HPDE6-E6E7 (cell line): Measurements from ENCODE around the gene TLE4.

Source experiments
- DNase-seq: peaks from one replicate; pipeline ENCODE4 v3.0.0; 2011; ENCODE audit warnings: missing footprints; ENCODE audit errors: extremely low spot score

Gene TLE4

DNA sequence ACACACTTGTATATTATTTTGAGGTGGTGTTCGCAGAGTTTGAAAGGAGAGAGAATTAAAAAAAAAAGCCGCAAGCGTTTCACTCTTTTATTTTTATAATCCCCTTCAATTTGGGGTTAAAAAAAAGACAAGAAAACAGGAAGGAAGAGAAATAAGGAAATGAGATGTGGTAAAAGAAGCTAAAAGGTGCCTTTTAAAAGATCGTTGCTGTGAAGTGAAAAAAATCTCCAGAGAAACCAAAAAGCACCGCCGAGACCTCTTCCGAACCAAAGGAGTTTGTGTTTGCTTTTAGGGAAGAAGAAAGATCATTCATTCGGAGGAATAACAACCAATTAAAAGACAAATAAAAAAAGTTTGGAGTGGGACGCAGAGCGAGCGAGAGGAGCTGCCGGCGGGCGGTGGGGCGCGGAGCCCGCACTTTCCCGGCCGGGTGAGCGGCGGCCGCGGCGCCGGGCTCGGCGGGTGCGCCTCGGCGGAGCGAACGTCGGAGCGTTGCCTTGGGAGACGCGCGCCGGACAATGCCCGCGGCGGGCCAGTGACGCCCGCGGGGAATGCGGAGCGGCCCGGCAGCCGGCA lies 355 bp downstream of the TLE4 start:
- DNase-seq, result no peak

DNA sequence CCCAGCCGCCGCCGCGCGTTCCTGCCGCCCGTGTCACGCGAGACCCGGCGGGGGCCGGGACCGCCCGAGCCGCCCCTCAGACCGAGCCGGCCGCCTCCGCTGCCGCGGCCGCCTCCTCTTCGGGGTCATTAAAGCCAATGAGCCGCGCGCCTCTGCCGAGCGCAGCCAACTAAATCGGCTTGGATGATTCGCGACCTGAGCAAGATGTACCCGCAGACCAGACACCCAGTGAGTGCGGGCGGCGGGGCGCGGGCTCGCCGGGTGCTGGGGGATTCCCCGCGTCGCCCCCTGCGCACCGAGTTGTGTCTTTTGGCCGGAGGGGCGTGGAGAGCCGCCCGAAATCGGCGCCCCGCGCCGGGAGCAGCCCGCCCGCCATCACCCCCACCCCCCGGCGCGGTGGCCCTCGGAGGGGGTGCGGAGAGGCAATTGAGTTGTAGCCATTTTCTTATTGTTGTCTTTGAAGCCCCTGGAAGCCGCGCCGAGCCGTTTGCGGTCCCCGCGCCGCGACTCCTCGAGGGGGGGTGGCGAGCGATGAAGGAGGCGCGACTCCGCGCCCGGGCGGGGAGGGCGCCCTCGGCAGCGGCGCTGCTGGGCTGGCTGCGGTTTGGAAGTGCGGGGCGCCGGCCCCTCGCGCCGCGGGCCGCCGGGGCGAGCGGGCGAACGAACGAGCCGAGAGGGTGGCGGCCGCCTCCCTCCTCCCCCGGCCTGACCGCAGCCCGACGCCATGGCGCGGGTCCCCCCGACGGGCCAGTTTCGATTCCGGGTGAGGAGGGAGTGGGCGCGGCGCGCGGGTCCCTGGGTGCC lies 1.0 kb downstream of the TLE4 start:
- peak; percentile 12 for DNase-seq

DNA sequence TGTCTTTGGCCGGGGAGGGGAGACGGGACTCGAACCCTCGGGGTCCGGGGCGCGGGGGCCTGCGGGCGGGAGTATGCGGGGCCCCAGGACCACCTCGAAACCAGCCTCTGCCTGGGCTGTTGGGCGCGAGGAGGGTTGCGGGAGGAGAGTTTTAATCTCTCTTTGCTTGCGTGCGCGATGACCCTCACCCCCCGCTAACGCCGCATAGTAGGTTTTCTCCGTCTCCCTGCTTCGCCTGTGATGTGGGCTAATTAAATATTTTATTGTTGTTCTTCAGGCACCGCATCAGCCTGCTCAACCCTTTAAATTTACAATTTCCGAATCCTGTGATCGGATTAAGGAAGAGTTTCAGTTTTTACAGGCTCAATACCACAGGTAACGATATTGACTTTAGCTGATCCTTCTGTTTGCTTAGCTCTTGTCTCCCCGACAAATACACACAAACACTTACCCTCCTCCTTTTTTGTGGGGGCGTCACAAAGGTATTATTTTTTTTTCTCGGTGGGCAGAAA lies 1.7 kb downstream of the TLE4 start:
- no peak for DNase-seq

DNA sequence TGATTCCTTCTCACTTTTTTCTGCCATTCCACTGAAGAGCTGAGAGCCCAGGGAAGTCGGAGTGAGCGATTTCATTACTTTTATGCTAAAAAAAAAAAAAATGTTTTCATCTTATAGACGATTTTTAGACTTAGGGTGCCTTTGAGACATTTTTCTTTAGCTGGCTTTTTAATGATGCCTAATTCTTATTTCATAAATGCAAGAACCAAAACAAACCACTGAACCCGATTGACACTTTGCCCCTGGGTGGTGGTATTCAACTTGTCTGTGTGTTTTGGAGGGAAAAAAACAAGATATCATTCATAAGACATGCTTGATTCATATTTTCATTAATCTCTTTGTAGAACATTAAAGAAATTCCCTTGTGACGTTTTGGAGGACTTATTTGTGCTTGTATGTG lies 2.4 kb downstream of the TLE4 start:
- DNase-seq, result no peak

DNA sequence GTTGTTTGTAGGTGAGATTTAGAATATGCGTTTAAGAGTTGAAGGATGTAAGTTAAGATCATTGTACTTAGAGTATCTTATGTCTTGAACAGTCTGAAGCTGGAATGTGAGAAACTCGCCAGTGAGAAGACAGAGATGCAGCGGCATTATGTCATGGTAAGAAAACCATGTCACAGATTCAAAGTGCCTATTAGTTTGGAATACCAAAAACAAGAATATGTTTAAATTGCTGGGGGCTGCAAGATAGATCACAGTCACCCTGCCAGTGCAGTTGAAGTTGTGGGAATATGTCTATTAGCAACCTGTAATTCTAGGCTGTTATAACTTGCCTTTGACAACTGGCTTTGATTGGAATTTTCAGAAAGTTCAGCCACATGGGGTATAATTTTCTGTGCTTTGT lies 3.0 kb downstream of the TLE4 start:
- no peak for DNase-seq

DNA sequence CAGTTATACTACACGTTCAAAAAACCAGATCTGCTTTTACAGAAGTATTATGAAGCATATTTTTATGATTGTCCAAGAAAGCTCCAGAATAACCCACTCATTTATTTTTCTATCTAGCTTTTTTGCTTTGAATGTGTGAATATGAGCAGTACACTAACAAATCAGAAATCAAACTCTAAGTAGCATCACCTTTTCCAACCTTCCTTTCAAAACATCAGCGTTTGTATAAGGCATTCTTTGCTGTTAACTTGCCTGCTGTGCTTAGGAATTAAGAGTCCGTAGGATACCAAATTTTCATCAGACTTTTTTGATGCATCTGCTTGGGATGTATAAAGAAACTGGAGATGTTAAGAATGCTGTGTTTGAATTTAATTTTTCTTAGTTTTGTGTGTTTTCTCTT lies 3.8 kb downstream of the TLE4 start:
- DNase-seq, result no peak

DNA sequence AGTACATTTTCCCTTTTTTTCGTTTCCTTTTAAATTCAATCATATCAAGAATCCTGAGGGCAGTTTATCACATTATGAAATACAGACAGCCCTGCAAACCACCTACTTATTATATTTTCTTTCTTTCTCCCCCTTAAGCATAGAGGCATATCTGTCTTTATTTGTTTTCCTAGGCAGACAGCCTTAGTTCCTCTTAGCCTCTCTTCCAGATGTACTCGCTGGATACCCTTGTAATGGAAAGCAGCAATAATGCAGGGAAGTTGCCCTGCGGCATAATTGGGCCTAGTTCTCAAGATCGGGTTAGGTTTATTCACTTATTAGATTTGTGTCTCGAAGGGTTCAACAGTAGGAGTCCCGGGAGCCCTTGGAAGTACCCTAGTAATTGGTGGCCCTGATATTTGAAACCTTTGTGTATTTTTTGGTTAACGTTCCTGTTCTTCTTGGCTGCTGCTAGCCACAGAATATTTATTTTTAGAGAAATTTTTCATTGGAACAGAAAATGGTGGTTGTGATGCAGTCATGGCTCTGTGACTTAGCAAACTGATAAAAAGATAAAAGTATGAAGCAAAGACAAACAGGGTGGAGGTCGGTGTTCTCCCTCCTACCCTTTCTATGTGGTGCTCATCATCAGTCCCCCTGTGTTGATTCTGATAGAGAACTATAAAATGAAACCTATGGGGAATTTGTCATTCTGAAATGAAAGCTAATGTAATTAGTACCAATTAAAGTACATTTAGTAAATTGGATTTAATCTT lies 6.4 kb downstream of the TLE4 start:
- no peak for DNase-seq

DNA sequence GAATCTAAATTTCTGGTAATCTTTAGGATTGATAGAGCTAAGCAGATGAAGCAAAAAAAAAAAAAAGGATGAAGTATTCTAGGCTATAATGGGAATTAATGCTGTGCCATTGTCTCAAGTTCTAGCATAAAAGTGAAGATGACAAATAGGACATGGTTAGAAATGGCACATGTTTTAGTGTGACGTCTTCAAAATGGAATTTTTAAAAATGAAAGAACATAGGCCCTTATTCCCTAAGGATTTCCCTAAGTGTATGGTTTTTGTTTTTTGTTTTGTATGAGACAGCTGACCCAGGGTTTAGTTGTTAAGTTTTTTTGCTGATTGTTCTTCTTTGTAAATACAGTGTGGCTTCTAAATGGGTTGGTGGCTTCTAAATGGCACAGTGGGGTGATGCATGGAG lies 7.1 kb downstream of the TLE4 start:
- DNase-seq, result no peak

DNA sequence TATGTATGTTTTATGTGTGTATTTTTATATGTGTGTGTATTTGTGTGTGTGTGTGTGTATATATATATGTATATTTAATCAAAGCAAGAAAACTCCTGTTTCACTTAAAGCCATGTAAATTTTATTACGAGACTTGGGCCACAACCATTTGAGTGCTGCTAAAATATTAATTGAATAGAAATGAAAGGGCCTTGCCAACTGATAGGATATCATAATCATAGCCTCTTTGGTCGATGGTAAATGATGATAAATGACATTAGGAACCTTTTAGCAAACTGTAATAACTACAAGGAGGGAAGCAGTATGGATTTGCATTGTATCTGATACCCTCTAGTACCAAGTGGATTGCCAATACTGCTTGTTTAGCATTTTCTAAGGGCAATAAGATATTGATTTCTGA lies 7.9 kb downstream of the TLE4 start:
- no peak for DNase-seq

DNA sequence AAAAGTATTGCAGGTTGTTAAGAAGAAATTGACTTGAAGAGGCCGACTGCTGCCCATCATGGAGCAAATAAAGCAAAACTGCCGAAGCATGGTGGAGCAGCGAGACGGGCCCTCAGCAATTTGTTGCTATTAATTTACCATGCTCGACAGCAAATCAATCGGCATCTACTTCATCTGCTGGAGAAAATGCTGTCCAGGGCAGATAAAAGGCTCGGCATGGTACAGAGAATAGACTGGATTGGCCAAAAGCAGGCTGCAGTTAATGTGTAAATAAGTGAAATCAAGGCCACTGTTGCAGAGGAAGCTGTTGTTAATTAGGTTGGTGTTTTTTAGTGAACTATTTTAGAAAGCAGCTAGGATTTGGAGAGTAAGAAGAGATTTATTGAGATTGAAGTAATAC lies 8.3 kb downstream of the TLE4 start:
- DNase-seq, result no peak

DNA sequence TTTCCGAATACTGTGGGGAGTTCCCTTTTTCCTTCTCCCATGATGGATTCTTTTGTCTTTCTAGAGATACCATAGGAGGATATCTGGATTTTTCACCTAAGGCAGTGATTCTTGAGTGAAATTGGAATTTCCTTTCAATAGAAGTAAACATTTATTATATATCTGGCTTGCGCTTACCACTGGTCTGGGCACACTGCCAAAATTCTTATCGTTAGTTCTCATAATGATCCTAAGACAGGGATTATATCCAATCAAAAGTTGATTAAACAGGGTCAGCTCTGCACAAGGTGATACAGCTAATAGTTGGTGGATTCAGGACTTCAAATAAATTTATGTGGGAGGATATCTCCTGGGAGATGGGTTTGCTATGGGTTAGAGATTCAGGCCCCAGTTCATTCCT lies 9.6 kb downstream of the TLE4 start:
- DNase-seq, result no peak

DNA sequence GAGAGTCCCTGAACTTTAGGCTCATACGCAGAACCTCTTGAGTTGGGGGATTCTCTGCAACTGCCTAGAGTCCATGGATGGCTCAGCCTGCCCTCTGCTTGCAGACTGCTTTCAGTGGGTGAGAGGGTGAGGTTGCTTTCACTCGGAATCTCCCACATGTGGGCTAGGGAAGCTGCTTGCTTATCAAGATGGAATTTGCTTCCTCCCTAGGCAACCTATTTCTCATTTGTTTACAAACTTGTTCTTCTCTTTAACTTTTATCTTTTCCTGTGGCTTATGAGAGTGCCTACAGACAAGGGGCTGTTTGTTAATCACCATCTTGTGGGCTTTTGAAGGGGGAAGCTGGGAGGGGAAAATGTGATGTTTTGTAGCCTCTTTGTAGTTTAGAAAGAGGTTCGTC lies 10.0 kb downstream of the TLE4 start:
- no peak for DNase-seq

DNA sequence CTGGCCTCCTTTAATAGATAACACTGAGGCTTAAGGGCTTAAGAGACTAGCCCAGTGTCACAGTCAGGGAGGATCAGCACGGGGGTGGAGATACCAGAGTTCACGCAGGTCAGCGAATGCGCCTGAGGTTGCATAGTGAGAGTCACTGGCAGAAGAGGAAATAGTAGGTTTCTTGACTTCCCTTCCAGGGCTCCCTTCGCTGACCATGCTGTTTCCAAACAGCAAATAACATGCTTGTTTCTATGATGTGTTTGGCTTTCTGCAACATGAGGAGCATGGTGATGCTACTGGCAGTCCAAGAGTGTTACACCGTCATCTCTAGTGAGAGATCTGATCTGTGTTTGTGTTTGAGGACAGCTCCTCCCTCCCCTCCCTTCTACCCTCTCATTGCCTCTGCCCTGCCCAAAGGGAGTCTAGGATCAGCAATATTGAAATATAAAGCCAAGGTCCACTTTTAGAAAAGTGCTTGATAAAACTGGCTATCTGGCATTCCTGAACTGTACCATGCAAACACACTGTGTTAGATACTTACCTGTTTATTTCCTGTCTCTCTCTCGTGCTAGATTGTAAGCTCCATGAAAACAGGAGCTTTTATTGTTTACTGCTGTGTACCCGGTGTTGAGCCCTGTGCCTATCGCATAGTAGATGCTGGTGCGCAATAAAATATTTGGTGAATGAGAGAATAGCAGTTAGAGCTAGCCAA lies 12.3 kb downstream of the TLE4 start:
- DNase-seq, result no peak

DNA sequence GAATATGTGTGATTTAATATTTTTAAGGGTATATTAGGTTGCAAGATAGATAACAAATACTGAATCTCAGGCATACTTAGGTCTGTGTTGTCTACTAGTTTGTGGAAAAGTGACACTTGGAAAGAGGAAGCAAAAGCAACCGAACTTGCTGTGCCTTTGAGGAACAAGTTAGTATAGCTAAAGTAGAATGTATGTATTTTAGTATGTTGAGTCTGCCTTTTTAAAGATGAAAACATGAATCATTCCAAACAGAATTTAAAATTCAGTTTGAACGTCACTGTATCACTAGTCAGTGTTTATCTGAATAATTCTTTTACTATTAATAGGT lies 12.9 kb downstream of the TLE4 start:
- DNase-seq, result no peak

DNA sequence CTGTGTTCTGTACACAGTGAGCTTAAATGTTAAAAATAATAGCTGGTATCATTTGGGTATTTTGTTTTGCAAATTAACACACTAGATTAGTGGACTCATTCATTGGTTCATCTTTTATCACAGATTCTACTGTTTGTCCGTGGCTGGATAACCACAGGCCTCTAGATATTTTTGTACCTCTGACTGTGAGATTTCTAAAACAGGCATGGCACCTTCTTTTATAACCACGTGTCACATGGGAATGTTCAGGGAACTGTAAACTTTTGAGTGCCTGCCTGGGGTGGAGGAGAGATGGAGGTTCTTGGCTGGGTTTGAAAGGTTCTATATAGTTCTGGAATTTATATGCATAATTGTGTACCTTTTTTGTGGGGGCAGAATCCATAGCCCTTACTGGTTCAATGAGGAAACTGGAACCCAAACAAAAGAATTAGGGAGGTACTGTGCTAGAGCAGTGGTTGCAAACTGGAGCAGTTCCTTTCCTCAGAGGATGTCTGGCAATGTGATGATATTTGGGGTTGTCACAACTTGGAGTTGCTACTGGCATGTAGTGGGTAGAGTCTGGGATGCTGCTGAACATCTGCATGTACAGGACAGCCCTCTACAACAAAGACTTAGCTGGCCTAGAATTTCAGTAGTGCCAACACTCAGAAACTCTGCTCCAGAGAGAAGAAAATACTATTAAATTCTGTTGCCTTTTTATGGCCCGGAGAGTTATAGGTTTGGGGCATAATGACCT lies 16.9 kb downstream of the TLE4 start:
- DNase-seq, result no peak

DNA sequence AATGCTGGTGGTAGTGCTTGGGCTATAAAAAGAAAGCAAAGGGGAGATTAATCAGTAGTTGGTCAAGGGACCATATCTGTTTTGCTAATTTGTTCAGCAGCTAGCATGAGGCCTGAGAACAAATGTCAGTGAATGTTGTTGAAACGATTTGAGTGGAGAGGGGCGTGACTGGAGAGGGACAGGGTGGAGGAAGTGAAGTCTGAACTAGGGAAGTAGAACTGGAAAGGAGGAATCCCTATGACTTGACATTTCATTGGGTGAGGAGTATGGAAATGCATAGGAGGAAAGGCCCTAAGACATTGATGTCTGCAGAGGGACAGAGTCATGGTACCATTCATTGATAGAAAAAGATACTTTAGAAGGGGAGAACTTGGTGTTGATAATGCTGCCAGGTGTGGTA lies 19.7 kb downstream of the TLE4 start:
- DNase-seq, result no peak

DNA sequence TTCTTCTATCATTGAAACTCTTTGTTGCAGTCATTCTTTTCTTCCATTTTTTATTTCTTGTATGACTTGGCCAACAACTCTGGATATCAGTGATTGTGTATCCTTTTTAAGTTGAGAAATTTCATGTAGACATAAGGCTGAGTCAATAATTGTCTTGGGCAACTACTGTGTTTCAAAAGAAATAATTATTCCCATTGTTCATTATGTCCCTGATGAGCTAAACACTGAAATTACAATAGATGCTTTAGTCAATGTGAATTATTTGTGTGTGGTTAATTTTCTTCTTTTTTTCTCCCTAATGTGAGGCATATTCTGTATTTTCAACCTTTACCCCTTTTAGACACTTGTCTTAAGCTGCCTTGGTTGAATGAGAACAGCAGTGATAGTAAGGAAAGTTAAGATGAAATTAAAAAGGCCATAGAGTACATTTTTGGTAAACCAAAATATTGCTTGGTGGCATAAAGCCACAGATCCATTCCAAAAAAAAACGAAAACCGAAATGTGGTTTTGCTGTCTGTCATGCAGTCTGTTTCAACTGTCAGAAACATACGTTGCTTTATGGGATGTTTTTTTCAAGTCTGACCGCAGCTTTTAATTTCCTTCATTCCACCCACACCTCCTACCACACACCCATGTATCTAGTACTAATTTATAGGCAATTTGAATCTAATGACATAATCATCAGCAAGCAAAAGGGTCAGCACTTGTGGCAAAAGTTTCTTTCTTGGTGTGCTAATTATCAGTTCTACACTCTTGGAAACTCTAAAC lies 21.1 kb downstream of the TLE4 start:
- no peak for DNase-seq

DNA sequence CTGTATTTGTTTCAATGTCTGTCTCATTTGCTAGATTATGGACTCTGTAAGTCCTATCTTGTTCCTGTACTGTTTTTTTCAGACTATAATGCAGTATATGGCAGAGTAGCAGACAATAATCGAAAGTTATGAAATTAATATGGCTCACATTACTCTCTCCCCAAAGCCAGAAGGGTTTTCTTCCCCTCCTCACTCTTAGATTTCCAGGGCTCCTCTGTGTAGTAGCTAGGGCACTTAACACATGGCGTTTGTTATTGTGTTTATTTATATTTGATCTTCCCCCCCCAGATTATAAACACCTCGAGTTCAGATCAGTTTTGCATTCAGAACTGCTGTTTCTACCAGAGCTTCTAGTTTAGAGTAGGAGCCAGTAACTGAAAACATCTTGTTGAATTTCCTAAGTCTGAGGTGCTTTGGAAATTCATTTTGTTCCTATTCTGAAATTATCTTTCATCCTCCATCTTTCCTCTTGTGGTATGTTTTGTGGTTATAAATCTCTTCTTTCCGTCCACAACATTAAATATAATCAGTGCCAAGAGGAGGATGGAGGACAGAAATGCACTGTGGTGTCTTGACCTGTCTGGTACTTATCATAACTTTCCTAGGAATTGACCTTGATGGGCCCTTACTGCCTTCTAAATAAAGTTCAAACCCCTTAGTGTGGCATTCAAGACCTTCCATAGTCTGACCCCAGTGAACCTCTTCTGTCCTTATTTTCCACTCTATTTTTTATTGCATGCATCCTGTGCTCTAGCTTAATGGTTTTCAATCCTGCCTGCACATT lies 27.0 kb downstream of the TLE4 start:
- no peak for DNase-seq

DNA sequence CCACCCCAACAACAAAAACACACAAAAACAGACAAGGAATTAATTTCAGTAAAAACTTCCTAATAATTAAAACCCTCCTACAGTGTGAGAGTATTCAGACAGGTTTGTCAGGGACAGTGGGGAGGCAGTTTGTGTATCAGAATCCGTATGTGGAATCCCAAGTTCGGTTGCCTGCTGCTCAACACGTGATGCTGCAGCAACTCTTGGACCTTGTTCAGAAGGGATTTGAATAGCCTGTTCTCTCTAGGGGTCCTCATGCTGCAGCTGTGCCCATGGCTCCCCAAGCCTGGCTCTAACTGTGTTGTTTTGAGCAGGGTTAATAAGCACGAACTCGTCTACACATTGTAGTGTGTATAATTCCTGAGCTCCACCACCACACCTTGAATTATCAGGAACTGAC lies 28.7 kb downstream of the TLE4 start:
- no peak for DNase-seq
